Measurements from ENCODE around the gene LRRC3.
A peak's percentile ranks its signal among the peaks of the same experiment; 100 is the strongest.

The LRRC3 gene

GRCh38 chr21:44450402-44450801, 4.9 kb upstream of the LRRC3 start:
- Mint-ChIP-seq H3K27ac (no peak overlapping the region), H3K9me3 (peaks cover 33% of the 10 kb centered on the region), H3K4me3 (no peak overlapping the region), H3K36me3 (ENCODE audit: low read depth) (no peaks in the 10 kb centered on the region), H3K4me1 (peaks cover 16% of the 10 kb centered on the region), H3K27me3 (ENCODE audit: low read depth, poor library complexity) (peaks cover 52% of the 10 kb centered on the region)
- no peak for DNase-seq
- TF ChIP-seq CTCF (IDR thresholded peaks at IDR 0.05) = no peak

DNA sequence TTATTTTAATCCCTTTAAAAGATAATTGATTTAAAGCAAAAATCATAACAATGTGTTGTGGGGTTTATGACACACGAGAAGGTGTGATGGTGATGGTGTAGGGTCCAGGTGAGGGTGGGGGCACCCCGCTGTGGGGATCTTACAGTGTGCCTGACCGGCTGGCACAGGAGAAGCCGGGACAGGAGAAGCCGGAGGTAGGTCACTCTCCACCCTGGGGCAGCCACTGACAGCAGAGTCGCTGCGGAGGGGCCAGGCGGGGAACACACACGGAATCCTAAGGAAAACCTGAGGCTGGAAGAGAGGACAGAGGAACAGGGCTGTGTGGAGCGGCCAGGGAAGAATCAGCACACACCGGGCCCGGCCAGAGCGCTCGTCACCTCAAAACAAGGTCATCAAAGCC, 4.3 kb upstream of the LRRC3 start:
- Mint-ChIP-seq H3K4me1 (peaks cover 16% of the 10 kb centered on the region), H3K27me3 (ENCODE audit: low read depth, poor library complexity) (peaks cover 52% of the 10 kb centered on the region), H3K9me3 (peaks cover 33% of the 10 kb centered on the region), H3K36me3 (ENCODE audit: low read depth) (no peaks in the 10 kb centered on the region), H3K4me3 (no peak overlapping the region), H3K27ac (no peak overlapping the region)
- no peak for DNase-seq
- TF ChIP-seq CTCF (IDR thresholded peaks at IDR 0.05) = no peak

GRCh38 chr21:44453120-44453519, 2.2 kb upstream of the LRRC3 start:
- no peaks in the 10 kb centered on the region for H3K36me3 Mint-ChIP-seq (ENCODE audit: low read depth)
- TF ChIP-seq CTCF (IDR thresholded peaks at IDR 0.05) = no peak
- H3K9me3 Mint-ChIP-seq = peaks cover 33% of the 10 kb centered on the region
- H3K4me1 Mint-ChIP-seq = peaks cover 16% of the 10 kb centered on the region
- no peak overlapping the region for H3K27ac Mint-ChIP-seq
- H3K27me3 Mint-ChIP-seq (ENCODE audit: low read depth, poor library complexity) = peaks cover 52% of the 10 kb centered on the region
- H3K4me3 Mint-ChIP-seq = no peak overlapping the region
- no peak for DNase-seq

DNA sequence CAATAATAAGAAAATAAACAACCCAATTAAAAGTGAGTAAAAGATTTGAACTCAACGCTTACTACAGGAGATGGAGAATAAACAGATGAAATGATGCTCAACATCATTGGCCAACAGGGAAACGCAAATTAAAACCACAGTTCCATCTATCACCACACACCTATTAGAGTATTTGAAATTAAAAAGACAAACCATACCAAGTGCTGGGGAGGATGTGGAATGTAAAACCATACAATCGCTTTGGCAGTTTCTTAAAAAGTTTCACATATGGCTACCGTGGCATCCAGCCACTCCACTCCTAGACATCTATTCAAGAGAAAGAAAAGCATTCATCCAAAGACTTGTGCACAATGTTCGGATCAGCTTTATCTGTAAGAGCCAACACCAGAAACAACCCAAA, 1.3 kb upstream of the LRRC3 start:
- no peak for TF ChIP-seq CTCF (IDR thresholded peaks at IDR 0.05)
- H3K27me3 Mint-ChIP-seq (ENCODE audit: low read depth, poor library complexity) = peaks cover 44% of the 10 kb centered on the region
- DNase-seq = no peak
- no peaks in the 10 kb centered on the region for H3K36me3 Mint-ChIP-seq (ENCODE audit: low read depth)
- peaks cover 16% of the 10 kb centered on the region for H3K4me1 Mint-ChIP-seq
- no peak overlapping the region for H3K27ac Mint-ChIP-seq
- H3K4me3 Mint-ChIP-seq = peak overlapping the region; percentile 65
- peaks cover 33% of the 10 kb centered on the region for H3K9me3 Mint-ChIP-seq

- no peak overlapping the region for H3K27ac Mint-ChIP-seq
- no peaks in the 10 kb centered on the region for H3K36me3 Mint-ChIP-seq (ENCODE audit: low read depth)
- H3K4me1 Mint-ChIP-seq = peaks cover 7% of the 10 kb centered on the region
- TF ChIP-seq CTCF (IDR thresholded peaks at IDR 0.05) = no peak
- peak; percentile 52 for DNase-seq
- peak overlapping the region; percentile 79 for H3K4me3 Mint-ChIP-seq
- peaks cover 33% of the 10 kb centered on the region for H3K9me3 Mint-ChIP-seq
- peaks cover 44% of the 10 kb centered on the region for H3K27me3 Mint-ChIP-seq (ENCODE audit: low read depth, poor library complexity)
Measured at GRCh38 chr21:44455524-44456213, 359 bp downstream of the LRRC3 start.
